Upper lobe of right lung (tissue), 1 donor: ENCODE data around the gene TJP3. TPM values are rescaled to one million over a fixed set of nuclear protein-coding genes. Genes with fewer than 3 reads are reported as not detected.

Source experiments
- ATAC-seq: fragments of 200-7000 bp; cut with Tn5 transposase; one replicate; pipeline ENCODE4 v1.9.1; 2020; ENCODE audit warnings: mild to moderate bottlenecking, moderate library complexity
- DNase-seq: peaks from one replicate; pipeline ENCODE4 v3.0.0-alpha.2; 2020
- H3K27ac ChIP-seq: fragments of 200-600 bp; one replicate; pipeline ENCODE4 v1.8.0; 2022
- H3K27me3 ChIP-seq: fragments of 200-600 bp; one replicate; pipeline ENCODE4 v1.8.0; 2022; ENCODE audit warnings: mild to moderate bottlenecking
- H3K36me3 ChIP-seq: fragments of 200-600 bp; one replicate; pipeline ENCODE4 v1.8.0; 2022
- H3K4me1 ChIP-seq: fragments of 200-600 bp; one replicate; pipeline ENCODE4 v1.8.0; 2022
- H3K4me3 ChIP-seq: fragments of 200-600 bp; one replicate; pipeline ENCODE4 v1.8.0; 2022; ENCODE audit warnings: mild to moderate bottlenecking
- H3K9me3 ChIP-seq: fragments of 200-600 bp; one replicate; pipeline ENCODE4 v1.8.0; 2022
- CTCF ChIP-seq: fragments of 200-600 bp; IDR thresholded peaks from one replicate; pipeline ENCODE4 v1.8.0; 2022; ENCODE audit warnings: antibody characterized with exemption
- intact Hi-C: fragments of 100-400 bp; cut with DNase I; formaldehyde crosslinking; loops from one replicate; pipeline ENCODE4 v1.11.0; 2022
- total RNA-seq: library from RNA; stranded (reverse); fragmentation: NEBNext Ultra II Directional; extraction: Animal tissue kit (Norgen Biotek cat#: 25700); gene quantifications from one replicate; pipeline ENCODE4 v1.2.1, GENCODE V29; 2021
- donor health status: DM: no; HTN: yes; CAD: no; lungs with severe emphysema.

TJP3 gene
- total RNA-seq, 1 donor from 2014 or later, result 23.0 TPM

DNA sequence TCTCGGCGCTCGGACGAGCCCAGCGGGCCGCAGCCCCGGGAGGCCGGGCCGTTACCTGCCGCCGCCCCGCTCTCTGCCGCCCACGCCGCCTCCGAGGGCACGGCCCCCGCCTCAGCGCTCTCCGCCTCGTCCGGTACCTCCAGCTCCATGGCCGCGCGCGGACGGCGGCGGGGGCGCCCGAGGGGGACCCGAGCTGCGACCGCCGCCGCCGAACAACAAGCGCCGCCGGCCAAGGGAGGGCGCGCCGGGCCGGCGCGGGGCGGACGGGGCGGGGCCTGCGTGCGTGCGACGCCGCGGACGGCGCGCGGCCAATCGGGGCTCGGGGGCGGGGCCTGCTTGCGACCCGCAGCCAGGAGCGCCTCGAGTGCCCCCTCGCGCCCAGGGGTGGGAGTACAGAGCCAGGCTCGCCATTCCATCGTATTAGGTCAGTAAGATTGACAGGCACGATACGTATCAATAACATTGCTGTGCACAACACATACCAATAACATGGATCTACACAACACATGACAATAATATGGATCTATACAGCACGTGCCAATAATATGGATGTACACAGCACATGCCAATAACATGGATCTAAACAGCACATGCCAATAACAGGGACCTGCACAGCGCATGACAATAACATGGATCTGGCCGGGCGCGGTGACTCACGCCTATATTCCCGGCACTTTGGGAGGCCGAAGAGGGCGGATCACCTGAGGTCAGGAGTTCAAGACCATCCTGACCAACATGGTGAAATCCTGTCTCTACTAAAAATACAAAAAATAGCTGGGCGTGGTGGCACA lies 7.7 kb upstream of the TJP3 start, which contains the start of gene PIP5K1C:
TSS of gene PIP5K1C (minus strand) at position 227 of the 791 bp plus-strand sequence. CDS start at position 149, 78 bp downstream.
- ATAC-seq (peak; percentile 98), DNase-seq (peak; percentile 95)
- H3K36me3 ChIP-seq, result no peaks in the 10 kb centered on the region
- H3K4me3 ChIP-seq, result peak within 1 kb of the TSS; percentile 81
- intact Hi-C loops, result no loop called here
- peak within 1 kb of the TSS; percentile 78 for H3K27ac ChIP-seq
- H3K4me1 ChIP-seq, result peaks cover 12% of the 10 kb centered on the region
- H3K27me3 ChIP-seq, result no peaks in the 10 kb centered on the region
- H3K9me3 ChIP-seq, result no peaks in the 10 kb centered on the region
- TF ChIP-seq CTCF, result peak; percentile 66

DNA sequence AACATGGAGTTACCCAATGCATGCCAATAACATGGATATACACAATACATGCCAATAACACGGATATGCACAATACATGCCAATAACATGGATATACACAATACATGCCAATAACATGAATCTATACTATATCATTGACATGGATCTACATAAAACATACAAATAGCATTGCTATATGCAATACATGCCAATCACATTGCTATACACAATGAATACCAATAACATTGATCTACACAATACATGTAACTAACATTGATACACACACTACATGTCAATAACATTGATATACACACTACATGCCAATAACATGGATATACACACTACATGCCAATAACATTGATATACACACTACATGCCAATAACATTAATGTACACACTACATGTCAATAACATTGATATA lies 7.0 kb upstream of the TJP3 start:
- intact Hi-C loops, result no loop called here
- Histone ChIP-seq H3K27ac (no peak overlapping the region), H3K4me1 (peaks cover 12% of the 10 kb centered on the region), H3K36me3 (no peaks in the 10 kb centered on the region), H3K9me3 (no peaks in the 10 kb centered on the region), H3K4me3 (no peak overlapping the region), H3K27me3 (no peaks in the 10 kb centered on the region)
- ATAC-seq (no peak), DNase-seq (no peak)
- no peak for TF ChIP-seq CTCF

GRCh38 chr19:3707868-3708206 lies 347 bp upstream of the TJP3 start:
- ATAC-seq (peak; percentile 3), DNase-seq (no peak)
- Histone ChIP-seq H3K36me3 (no peaks in the 10 kb centered on the region), H3K27me3 (peaks cover 10% of the 10 kb centered on the region), H3K4me1 (peaks cover 4% of the 10 kb centered on the region), H3K4me3 (peak overlapping the region; percentile 48), H3K27ac (no peak overlapping the region), H3K9me3 (no peaks in the 10 kb centered on the region)
- TF ChIP-seq CTCF, result no peak
- intact Hi-C loops, result loop anchor here (5.0 kb wide), 1 partner anchor 41 kb away; no protein-coding TSS in a partner anchor

GRCh38 chr19:3710265-3710812 lies 2.2 kb downstream of the TJP3 start:
- intact Hi-C loops, result no loop called here
- H3K27me3 ChIP-seq, result peaks cover 10% of the 10 kb centered on the region
- H3K4me3 ChIP-seq, result no peak overlapping the region
- peak; percentile 94 for ATAC-seq
- no peak overlapping the region for H3K27ac ChIP-seq
- peaks cover 10% of the 10 kb centered on the region for H3K4me1 ChIP-seq
- H3K9me3 ChIP-seq, result no peaks in the 10 kb centered on the region
- no peaks in the 10 kb centered on the region for H3K36me3 ChIP-seq
- TF ChIP-seq CTCF, result no peak
- peak; percentile 95 for DNase-seq

GRCh38 chr19:3712663-3713611 lies 4.8 kb downstream of the TJP3 start:
- Histone ChIP-seq H3K27me3 (peaks cover 5% of the 10 kb centered on the region), H3K9me3 (no peaks in the 10 kb centered on the region), H3K36me3 (no peaks in the 10 kb centered on the region), H3K4me3 (no peak overlapping the region), H3K4me1 (peaks cover 10% of the 10 kb centered on the region), H3K27ac (peak overlapping the region; percentile 37)
- no peak for TF ChIP-seq CTCF
- intact Hi-C loops, result no loop called here
- peak; percentile 75 for DNase-seq
- ATAC-seq, result peak; percentile 52
